Occipital lobe (tissue), 2 donors: Measurements from ENCODE around the gene ABL2. TPM values are rescaled to one million over a fixed set of nuclear protein-coding genes. Genes with fewer than 3 reads are reported as not detected.
"Not testable (repeated sequence)": the region's sequence is repeated elsewhere in the genome, so short reads cannot be mapped to it uniquely, and the experiment has no call there.

Source experiments
- DNase-seq: peaks from one replicate; lab custom pipeline; 2025; lab: John Stamatoyannopoulos, UW
- total RNA-seq: library from RNA; depleted of rRNA; stranded (reverse); fragments of >200 nt; gene quantifications from one replicate; pipeline ENCODE4 v1.2.3, GENCODE V29; 2014

The ABL2 gene
- total RNA-seq, 1 donor from 2014 or later: 36.5 TPM

DNA sequence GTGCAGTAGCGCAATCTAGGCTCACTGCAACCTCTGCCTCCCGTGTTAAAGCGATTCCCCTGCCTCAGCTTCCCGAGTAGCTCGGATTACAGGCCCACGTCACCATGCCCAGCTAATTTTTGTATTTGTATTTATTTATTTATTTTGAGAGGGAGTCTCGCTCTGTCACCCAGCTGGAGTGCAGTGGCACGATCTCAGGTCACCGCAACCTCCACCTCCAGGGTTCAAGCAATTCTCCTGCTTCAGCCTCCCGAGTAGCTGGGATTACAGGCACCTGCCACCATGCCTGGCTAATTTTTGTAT, 59.1 kb downstream of the ABL2 start:
- not testable (repeated sequence) for DNase-seq

DNA sequence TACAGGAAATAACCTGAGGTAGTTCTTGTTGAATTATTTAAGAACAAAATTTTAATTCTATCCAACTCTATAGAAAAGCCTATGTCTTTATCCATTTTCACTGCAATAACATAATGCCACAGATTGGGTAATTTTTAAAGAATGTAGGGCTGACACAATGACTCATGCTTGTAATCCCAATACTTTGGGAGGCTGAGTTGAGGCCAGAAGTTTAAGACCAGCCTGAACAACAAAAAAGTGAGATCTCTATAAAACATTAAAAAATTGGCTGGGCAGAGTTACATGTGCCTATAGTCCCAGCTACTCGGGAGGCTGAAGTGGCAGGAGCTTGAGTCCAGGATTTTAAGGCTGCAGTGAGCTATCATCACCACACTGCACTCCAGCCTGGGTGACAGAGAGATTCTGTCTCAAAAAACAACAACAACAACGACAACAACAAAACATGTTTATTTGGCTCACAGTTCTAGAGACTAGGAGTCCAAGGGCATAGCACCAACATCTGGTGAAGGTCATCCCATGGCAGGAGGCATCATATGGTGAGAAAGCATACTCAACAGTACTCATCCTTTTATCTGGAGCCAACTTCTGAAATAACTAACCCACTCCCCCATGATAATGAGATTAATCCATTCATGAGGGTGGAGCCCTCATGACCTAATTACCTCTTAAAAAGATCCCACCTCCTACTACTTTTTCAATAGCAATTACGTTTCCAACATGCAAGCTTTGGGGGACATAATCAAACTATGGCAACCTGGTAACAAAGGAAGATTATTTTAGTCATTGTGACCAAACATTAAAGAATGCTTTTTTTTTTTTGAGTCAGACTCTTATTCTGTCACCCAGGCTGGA, 59.6 kb downstream of the ABL2 start:
- DNase-seq: no peak

GRCh38 chr1:179168536-179168935, 60.9 kb downstream of the ABL2 start:
- no peak for DNase-seq

DNA sequence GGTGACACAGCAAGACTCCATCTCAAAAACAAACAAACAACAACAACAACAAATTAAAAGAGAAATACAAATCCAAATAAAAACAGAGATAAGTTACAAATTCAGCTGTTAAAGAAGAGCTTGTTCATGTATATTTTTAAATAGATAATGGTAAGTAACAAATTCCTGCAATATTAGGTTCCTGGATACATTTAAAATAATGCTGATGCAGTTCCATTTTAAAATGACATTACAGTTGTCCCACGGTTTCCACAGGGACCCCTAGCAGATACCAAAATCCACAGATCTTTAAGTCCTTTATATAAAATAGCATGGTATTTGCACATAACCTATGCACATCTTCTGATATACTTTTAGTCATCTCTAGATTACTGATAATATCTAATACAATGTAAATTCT, 61.5 kb downstream of the ABL2 start:
- DNase-seq: no peak

- no peak for DNase-seq
Measured at GRCh38 chr1:179167418-179167777, 62.1 kb downstream of the ABL2 start.

DNA sequence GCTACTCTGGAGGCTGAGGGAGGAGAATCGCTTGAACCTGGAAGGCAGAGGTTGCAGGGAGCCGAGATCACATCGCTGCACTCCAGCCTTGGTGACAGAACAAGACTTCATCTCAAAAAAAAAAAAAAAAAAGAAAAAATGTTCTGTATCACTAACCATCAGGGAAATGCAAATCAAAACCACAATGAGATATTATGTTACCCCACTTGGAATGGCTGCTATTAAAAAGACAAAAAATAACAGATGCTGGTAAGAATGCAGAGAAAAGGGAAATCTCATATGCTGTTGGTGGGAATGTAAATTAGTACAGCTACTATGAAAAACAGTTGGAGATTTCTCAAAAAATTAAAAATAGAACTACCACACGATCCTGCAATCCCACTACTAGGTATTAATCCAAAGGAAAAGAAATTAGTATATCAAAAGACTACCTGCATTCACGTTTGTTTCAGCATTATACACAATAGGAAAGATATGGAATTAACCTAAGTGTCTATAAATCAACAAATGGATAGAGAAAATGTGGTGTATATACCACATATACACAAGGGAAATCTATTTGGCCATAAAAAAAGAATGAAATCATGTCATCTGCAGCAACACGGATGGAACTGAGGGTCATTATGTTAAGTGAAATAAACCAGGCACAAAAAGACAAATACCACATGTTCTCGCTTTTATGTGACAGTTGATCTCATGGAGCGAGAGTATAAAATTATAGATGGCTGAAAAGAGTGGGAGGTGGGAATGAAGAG, 62.6 kb downstream of the ABL2 start:
- DNase-seq: no peak

GRCh38 chr1:179164494-179164893, 65.0 kb downstream of the ABL2 start:
- DNase-seq: no peak

DNA sequence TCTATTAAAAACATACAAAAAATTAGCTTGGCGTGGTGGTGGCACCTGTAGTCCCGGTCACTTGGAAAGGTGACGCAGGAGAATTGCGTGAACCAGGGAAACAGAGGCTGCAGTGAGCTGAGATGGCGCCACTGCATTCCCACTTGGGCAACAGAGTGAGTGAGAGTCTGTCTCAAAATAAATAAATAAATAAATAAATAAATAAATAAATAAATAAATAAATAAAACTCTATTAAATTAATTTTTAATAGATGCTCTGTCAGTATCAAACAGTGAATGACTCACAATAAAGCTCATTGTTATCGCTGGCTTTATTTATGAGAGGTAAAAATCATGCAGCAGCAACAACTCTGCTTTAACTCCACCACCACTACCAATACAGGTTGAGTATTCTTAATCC, 72.8 kb downstream of the ABL2 start:
- DNase-seq: no peak

- no peak for DNase-seq
Measured at GRCh38 chr1:179156026-179156425, 73.5 kb downstream of the ABL2 start.

GRCh38 chr1:179155615-179156014, 73.9 kb downstream of the ABL2 start:
- DNase-seq: no peak

DNA sequence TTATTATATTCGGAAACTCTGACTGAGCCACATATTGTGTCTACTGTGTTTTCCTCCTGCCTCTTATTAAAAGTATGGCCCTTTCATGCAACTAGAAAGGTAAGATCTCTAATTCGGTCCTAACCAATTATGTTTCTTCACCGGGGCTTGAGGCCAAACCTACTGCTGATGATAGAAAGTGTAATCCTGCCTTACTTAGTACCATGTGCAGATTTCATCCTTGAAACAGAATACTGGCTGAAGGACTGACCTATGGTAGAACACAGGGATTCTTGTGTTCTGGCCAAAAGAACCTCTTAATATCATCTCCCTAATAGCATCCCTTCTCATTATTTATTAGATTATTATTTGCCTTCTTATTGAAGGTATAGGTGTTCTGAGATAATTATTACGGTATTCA, 75.0 kb downstream of the ABL2 start:
- DNase-seq: no peak

DNA sequence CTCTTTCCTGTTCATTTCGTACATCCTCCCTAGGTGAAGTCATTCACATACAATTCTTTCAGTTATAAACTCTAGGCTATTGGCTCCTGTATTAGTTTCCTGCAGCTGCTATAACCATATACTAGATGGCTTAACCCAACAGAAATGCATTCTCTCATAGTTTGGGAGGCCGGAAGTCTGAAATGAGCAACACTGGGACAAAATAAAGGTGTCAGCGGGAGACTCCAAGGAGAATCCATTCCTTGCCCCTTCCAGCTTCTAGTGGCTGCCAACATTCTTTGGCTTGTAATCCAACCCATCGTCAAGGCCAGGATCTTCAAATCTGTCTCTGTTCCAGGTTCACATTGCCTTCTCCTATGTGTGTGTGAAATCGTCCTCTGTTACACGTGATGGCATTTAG, 76.3 kb downstream of the ABL2 start:
- no peak for DNase-seq

- no peak for DNase-seq
Measured at GRCh38 chr1:179151908-179152682, 77.4 kb downstream of the ABL2 start.

- no peak for DNase-seq
Measured at GRCh38 chr1:179146911-179147310, 82.6 kb downstream of the ABL2 start.

GRCh38 chr1:179146476-179146875, 83.0 kb downstream of the ABL2 start:
- no peak for DNase-seq

GRCh38 chr1:179145521-179145920, 84.0 kb downstream of the ABL2 start:
- no peak for DNase-seq

GRCh38 chr1:179144626-179145025, 84.9 kb downstream of the ABL2 start:
- no peak for DNase-seq

DNA sequence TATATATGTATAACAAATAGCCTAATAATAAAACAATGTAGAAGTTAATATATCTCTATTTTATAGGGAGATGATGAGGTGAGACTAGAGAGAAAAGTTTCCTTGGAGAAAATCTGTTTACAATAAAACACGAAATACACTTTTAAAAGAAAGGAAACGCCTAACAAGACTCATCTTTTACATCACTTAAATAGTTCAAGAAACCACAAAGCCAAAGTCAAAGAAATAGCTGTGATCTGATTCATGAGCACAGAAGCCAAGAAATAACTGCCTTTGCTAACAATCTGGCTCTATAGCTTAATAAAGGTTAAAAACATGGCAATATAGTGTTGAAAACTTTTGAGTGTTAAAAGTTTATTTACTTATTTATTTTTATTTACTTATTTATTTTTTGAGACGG, 86.2 kb downstream of the ABL2 start:
- no peak for DNase-seq

DNA sequence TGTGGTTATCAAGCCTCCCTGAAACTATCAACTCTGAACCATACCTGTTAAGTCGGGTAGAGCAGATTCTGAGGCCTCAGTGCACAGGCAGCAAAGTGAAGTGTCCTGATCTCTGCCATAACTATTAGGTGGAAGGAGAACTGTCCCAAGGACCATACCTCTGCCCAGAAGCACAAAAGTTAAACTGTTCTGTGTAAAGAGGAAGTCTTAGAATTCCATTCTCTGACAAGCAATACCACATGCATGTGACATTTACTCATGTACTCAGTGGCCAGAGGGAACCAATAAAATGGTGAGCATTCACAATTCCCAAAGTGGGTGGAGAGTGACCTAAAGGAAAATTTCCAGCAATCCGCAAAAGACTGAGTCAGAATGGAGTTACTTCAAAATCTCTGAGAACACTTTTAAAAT, 86.6 kb downstream of the ABL2 start:
- DNase-seq: no peak

GRCh38 chr1:179141592-179142251, 87.8 kb downstream of the ABL2 start:
- no peak for DNase-seq

GRCh38 chr1:179138755-179139154, 90.7 kb downstream of the ABL2 start:
- DNase-seq: not testable (repeated sequence)
